Measurements from ENCODE around the gene RPS3. TPM values are rescaled to one million over a fixed set of nuclear protein-coding genes. Genes with fewer than 3 reads are reported as not detected.

RPS3 gene
- polyA plus RNA-seq, 1 experiment = 3,250 TPM

DNA sequence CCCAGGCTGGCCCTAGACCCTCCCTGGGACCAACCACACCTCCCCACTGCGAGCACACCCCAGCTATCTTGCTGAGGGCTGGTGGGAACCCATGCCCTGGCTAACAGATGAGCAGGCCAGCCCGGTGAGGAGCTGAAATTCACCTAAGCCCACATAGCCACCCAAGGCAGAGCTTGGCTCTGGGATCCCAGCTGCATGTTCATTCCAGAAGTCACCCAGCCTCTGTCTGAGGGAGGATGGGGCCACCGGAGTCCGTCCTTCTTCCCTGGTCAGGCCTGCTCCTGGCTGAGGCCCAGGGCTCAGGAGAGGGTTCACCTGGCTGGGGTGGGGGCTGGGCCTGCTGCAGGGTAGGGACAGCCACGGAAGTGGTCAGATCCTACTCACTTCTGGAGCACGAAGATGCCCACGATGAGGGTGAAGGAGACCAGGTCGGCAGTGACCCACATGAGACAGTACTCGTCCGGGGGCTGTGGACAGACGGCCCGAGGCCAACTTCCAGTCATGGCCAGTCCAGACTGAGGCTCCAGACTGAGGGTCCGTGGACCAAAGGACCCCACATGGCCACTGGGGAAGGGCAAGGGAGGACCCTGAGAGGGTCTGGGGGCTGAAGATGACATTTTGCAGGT is 40.3 kb downstream of the RPS3 start:
- Histone ChIP-seq H3K27ac (ENCODE audit: low read depth, low read length) (no peak overlapping the region), H3K9me3 (ENCODE audit: control insufficient read depth, insufficient read depth, low read length) (no peaks in the 10 kb centered on the region), H3K27me3 (ENCODE audit: control insufficient read depth, insufficient read depth, low read length) (peaks cover 26% of the 10 kb centered on the region), H3K4me3 (ENCODE audit: low read depth, low read length) (no peak overlapping the region)
- ChIA-PET CTCF (interaction anchor here (1.3 kb wide), 1 partner anchor 92 kb away, joined by 4 read pairs; no protein-coding TSS in a partner anchor), POLR2A (no interaction called here)
- DNase-seq (ENCODE audit: low read depth, low spot score) = no peak
- TF ChIP-seq, protein P1, sequence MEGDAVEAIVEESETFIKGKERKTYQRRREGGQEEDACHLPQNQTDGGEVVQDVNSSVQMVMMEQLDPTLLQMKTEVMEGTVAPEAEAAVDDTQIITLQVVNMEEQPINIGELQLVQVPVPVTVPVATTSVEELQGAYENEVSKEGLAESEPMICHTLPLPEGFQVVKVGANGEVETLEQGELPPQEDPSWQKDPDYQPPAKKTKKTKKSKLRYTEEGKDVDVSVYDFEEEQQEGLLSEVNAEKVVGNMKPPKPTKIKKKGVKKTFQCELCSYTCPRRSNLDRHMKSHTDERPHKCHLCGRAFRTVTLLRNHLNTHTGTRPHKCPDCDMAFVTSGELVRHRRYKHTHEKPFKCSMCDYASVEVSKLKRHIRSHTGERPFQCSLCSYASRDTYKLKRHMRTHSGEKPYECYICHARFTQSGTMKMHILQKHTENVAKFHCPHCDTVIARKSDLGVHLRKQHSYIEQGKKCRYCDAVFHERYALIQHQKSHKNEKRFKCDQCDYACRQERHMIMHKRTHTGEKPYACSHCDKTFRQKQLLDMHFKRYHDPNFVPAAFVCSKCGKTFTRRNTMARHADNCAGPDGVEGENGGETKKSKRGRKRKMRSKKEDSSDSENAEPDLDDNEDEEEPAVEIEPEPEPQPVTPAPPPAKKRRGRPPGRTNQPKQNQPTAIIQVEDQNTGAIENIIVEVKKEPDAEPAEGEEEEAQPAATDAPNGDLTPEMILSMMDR (IDR thresholded peaks at IDR 0.05; ENCODE audit: low read depth, low read length) = no peak

DNA sequence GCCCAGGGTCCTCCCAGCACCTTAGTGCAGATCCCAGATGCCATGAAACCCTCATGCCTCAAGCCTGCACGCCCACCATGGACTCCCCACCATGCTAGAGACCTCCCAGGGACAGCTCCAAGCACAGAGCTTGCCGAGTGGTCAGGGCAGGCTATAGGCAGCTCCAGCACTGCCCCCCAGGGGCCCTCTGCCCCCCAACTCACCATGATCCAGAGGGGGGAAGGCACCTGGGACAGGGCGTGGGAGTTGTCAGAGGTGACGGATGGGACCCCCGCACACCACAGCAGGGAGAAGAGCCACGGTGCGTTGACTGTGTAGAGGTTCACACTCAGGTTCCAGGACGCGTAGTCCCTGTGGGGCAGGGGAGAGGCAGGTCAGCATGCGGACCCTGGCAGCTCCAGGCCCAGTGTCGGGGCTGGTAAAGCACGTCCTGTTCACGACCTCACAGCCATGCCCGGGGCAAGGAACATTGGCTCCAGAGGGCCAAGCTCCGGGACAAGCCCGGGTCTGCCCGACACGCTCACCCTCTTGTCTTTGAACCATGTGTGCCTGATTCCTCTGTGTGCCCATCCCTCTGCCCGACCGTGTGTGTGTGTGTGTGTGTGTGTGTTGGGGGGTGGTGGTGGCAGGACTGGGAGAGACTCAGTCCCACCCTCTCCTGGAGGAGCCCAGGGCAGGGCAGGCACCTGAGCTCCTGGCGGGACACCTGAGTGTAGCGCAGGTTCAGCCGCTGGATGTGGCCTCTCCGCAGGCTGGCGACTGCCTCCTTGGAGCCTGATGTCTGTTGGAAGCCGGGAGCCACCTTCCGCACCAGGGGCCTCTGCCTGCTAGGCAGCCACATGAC is 41.9 kb downstream of the RPS3 start:
- Histone ChIP-seq H3K9me3 (ENCODE audit: control insufficient read depth, insufficient read depth, low read length) (no peaks in the 10 kb centered on the region), H3K27ac (ENCODE audit: low read depth, low read length) (no peak overlapping the region), H3K4me3 (ENCODE audit: low read depth, low read length) (no peak overlapping the region), H3K27me3 (ENCODE audit: control insufficient read depth, insufficient read depth, low read length) (peaks cover 23% of the 10 kb centered on the region)
- POLR2A ChIA-PET = no interaction called here
- CTCF ChIA-PET = interaction anchor here (1.3 to 1.5 kb wide), 3 partner anchors 84 to 91 kb away, joined by 4 read pairs; partner anchors contain the start of gene GDPD5
- TF ChIP-seq, protein P1 (IDR thresholded peaks at IDR 0.05; ENCODE audit: low read depth, low read length) = no peak
- DNase-seq (ENCODE audit: low read depth, low spot score) = no peak

DNA sequence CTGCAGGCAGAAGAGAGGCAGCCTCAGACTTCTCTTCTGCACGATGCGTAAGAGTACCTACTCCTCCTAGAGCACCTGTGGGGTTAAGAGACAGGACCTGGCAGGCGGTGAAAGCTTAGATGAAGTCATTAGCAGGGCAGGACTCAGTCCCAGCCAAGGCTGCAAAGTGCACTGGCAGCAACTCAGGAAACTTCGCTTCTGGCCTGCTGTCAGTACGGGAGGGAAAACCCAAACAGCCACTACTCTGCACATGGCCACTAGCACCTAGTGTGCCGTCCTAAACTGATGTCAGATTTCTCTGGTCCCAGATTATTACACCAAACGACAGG is 42.5 kb downstream of the RPS3 start:
- Histone ChIP-seq H3K4me3 (ENCODE audit: low read depth, low read length) (no peak overlapping the region), H3K9me3 (ENCODE audit: control insufficient read depth, insufficient read depth, low read length) (no peaks in the 10 kb centered on the region), H3K27ac (ENCODE audit: low read depth, low read length) (no peak overlapping the region), H3K27me3 (ENCODE audit: control insufficient read depth, insufficient read depth, low read length) (peaks cover 23% of the 10 kb centered on the region)
- ChIA-PET CTCF (interaction anchor here (0.7 to 1.5 kb wide), 3 partner anchors 84 to 93 kb away, joined by 3 to 4 read pairs (median 4); partner anchors contain the start of gene GDPD5), POLR2A (no interaction called here)
- TF ChIP-seq, protein P1 (IDR thresholded peaks at IDR 0.05; ENCODE audit: low read depth, low read length) = no peak
- no peak for DNase-seq (ENCODE audit: low read depth, low spot score)

DNA sequence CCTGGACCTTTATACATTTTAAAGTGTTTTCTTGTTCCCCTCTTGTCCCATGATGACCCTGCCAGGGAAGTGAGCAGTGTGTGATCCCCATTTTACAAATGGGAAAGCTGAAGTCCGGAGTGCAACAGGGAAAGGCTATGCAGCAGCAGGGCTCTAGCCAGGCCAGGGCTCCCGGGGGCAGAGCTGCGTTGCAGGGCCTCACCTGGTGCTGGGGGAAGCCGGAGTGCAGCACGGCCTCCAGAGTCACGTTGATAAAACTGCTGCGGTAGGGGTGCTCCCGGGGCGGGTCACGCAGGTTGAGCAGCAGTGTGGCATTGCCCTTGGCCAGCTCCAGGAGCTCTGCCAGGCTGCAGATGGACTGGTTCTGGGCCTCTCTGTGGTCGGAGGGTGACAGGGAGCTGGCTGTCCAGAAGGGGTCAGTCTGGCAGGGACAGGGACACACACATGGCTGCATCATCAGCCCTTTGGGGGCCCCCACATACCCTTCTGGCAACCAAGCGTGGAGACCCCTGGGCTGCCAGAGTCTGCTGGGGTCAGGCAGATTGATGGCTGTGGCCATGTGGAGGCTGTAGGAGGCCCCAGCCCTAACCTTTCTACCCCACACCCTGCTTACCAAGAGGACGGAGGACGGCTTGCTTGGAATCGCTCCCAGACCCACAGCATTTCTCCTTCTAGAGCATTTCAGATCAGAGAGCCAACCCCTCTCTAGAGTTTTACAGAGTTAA is 43.0 kb downstream of the RPS3 start:
- DNase-seq (ENCODE audit: low read depth, low spot score) = no peak
- Histone ChIP-seq H3K4me3 (ENCODE audit: low read depth, low read length) (no peak overlapping the region), H3K27ac (ENCODE audit: low read depth, low read length) (no peak overlapping the region), H3K27me3 (ENCODE audit: control insufficient read depth, insufficient read depth, low read length) (peaks cover 21% of the 10 kb centered on the region), H3K9me3 (ENCODE audit: control insufficient read depth, insufficient read depth, low read length) (no peaks in the 10 kb centered on the region)
- ChIA-PET CTCF (interaction anchor here (0.7 to 4.7 kb wide), 3 partner anchors 89 to 92 kb away, joined by 3 to 182 read pairs (median 4); no protein-coding TSS in a partner anchor), POLR2A (no interaction called here)
- TF ChIP-seq, protein P1 (IDR thresholded peaks at IDR 0.05; ENCODE audit: low read depth, low read length) = no peak
